NCI-H128 (cell line): ENCODE measurements around the gene HSPA1A.
"Not testable (repeated sequence)": the region's sequence is repeated elsewhere in the genome, so short reads cannot be mapped to it uniquely, and the experiment has no call there.

Experiments
- DNase-seq: peaks from one replicate; lab custom pipeline; 2025; ENCODE audit not compliant: unreplicated experiment; lab: John Stamatoyannopoulos, UW

HSPA1A gene

DNA sequence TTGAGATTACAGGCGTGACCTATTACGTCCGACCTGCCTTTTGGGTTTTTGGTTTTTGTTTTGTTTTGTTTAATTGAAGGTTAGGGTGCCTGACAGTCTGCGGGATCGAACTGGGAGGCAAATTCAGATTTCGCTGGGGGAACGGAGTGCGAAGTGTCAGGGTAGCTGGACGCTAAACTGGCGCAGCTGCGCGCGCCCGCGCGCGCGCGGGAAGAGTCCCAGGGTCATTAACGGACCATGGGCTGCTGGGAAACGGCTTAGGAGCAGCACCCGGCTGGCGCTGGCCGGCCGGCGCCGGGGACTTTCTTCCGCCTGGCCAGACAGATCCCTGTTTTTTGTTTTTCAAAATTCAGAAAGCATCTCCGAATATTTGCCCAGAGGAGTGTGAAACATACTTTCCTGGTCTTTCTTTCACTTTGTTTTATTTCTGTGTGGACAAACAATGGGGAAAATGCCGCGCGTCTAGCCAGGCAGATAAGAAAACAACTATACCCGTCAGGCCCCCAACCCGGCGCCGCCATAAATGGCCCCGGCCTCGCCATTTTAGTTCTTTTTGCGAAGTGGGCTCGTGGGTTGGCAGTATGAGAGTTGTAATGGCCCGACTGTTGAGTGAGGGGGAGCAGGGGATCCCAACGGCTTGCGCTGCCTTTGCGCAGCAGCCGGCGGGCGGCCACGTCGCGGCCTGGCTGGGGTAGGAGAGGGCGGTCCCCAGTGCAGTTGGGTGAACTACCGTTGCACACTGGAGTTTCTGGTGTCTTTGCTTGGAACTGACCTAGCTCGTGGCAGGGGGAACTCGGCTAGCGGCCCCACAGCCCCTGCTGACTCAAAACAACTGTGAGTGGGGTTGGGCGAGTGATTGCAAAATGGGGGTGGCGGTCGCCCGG is 19.3 kb downstream of the HSPA1A start:
- peak; percentile 72 for DNase-seq

DNA sequence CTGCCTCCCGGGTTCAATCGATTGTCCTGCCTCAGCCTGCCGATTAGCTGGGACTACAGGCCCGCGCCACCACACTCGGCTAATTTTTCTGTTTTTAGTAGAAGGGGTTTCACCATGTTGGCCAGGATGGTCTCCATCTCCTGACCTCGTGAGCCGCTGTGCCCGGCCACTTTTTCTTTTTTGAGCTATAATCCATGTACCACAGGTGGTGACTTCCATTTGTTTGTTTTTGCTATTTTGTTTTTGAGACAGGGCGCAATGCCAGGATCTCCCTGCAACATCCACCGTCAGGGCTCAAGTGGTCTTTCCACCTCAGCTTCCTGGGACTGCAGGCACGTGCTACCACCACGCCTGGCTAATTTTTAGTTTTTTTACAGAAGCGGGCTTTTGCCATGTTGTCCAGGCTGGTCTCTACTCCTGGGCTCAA is 20.7 kb downstream of the HSPA1A start:
- no peak for DNase-seq

DNA sequence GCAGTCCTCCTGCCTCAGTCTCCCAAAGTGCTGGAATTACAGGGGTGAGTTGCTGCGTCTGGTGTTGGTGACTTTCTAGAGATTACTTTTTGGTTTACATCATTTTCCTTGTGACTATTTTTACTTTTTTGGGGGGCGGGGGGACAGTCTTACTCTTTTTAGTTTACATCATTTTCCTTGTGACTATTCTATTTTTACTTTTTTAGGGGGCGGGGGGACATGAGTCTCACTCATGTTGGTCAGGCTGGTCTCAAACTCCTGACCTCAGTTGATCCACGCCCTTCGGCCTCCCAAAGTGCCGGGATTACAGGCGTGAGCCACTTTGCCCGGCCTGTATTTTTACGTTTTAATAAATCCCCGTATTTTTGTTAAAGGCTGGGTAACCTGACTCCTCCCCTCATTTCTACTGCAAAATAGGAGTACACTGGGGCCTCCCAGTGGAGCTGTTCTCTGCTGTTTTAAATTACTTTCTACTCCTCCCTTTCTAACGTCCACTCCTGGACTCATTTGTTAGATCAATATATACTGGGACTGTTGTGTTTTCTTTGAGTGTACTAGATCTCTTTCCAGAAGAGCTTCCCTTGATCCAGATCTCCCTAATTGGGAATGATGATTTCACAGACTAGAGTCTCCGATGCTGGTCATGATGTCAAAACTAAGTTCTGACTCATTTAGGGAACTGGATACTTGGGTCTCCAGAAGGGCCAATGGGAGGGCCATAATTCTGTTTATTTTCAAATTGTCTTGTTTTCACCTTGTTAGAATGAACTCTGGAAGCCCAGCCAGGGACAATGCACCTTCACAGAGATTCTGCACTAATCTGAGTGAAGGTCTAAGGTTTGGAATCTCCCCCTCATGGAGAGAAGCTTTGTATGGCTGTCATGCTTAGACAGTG is 21.4 kb downstream of the HSPA1A start:
- DNase-seq: no peak

DNA sequence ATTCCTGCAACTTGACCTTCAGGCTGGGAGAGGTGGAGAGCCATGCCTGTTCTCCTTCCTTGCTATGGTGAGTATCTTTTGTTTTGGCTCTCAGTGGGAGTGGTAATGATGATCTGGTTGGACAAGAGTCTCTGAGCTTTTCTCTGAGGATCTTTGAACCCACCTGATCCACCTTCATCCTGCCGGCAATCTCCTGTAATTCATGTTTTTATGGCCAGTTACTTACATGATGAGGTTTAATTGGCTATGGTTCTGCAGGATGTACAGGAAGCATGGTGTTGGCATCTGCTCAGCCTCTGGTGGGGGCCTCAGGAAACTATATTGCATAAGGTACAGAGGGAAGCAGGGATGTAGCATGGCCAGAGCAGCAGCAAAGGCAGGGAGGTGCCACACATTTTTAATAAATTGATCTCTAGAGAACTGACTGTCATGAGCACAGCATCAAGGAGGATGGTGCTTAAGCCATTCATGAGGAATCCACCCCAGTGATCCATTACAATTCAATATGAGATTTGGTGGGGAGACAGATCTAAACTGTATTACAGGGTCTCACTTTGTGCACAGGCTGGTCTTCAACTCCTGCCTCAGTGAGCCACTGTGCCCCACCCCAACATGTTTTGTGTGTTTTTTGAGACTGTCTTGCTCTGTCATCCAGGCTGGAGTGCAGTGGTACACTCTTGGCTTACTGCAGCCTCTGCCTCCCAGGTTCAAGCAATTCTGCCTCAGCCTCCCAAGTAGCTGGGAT is 22.2 kb downstream of the HSPA1A start:
- DNase-seq: no peak

DNA sequence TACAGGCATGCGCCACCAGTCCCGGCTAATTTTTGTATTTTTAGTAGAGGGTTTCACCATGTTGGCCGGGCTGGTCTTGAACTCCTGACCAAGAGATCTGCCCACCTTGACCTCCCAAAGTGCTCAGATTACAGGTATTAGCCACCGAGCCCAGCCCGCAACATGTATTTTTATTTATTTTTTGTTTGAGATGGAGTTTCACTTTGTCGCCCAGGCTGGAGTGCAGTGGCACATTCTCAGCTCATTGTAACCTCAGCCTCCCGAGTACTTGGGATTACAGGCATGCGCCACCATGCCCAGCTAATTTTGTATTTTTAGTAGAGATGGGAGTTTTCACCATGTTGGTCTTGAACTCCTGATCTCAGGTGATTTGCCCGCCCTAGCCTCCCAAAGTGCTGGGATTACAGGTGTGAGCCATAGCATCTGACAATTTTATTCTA is 22.8 kb downstream of the HSPA1A start:
- not testable (repeated sequence) for DNase-seq

DNA sequence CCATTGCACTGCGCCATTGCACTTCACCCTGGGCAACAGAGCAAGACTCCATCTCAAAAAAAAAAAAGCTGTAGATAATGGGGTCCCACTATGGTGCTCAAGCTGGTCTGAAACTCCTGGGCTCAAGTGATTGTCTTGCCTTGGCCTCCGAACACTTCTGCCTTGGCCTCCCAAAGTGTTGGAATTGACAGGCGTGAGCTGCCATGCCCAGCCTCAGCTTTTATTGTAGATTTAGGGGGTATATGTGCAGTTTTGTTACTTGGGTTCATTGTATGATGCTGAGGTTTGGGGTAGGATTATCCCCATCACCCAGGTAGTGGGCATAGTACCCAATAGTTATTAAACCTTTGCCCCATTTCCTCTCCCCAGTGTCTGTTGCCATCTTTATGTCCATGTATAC is 23.6 kb downstream of the HSPA1A start:
- DNase-seq: no peak

DNA sequence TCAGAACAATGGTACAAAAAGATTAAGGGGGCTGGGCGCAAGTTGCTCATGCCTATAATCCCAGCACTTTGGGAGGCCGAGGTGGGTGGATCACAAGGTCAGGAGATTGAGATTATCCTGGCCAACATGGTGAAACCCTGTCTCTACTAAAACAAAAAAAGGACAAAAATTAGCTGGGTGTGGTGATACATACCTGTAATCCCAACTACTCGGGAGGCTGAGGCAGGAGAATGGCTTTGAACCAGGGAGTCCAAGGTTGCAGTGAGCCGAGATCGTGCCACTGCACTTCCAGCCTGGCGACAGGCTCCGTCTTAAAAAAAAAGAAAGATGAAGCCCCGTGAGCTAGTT is 24.4 kb downstream of the HSPA1A start:
- DNase-seq: not testable (repeated sequence)

DNA sequence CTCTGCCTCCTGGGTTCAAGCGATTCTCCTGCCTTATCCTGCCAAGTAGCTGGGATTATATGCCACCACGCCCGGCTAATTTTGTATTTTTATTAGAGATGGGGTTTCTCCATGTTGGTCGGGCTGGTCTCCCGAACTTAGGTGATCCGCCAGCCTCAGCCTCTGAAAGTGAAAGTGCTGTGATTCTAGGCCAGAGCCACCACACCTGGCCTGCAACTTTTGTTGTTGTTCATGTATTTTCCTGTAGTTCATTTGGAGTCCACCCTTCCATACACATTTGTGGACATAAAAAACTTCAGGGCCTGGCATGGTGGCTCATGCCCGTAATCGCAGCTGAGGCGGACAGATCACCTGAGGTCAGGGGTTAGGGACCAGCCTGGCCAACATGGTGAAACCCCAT is 26.7 kb downstream of the HSPA1A start:
- no peak for DNase-seq

DNA sequence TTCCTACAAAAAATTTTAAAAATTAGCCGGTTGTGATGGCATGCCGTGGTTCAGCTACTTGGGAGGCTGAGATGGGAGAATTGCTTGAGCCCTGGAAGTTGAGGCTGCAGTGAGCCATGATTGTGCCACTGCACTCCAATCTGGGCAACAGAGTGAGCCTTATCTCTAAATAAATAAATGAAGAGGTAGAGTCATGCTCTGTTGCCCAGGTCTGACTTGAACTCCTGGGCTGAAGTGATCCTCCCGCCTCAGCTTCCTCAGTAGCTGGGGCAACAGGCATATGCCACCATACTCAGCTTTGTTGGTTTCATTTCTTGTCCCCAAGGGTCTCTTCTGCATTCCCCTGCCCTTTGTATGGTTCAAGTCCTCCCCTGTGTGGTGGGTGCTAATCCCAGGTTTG is 29.2 kb downstream of the HSPA1A start:
- DNase-seq: no peak

DNA sequence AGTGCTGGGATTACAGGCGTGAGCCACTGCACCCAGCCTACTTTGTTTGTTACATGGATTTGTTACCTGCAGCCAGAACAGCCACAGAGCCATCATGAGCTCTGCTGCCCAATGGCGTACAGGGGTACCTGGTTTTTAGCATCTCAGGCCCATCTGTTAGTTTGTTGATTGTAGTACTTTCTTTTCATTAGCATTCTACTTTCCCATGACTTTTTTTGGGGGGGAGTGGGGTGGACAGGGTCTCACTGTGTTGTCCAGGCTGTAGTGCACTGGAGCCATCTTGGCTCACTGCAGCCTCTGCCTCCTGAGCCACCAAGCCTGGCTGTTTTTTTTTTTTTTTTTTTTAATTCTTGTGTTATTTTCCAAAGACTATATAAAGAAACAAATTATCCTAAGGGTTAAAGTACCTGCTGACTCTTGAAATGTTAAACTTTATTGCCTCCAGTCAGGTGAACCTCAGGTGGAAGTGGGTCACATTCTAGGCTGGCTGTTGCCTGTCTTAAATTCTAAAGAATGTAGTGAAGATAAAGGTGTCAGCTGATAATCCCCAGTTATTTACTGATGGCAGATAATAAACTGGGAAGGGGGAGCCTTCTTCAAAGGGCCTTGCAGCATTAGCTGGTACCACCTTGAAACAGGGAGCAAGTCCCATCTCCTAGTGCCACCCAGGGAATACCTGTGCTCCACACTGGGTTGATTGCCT is 32.1 kb downstream of the HSPA1A start:
- DNase-seq: no peak

DNA sequence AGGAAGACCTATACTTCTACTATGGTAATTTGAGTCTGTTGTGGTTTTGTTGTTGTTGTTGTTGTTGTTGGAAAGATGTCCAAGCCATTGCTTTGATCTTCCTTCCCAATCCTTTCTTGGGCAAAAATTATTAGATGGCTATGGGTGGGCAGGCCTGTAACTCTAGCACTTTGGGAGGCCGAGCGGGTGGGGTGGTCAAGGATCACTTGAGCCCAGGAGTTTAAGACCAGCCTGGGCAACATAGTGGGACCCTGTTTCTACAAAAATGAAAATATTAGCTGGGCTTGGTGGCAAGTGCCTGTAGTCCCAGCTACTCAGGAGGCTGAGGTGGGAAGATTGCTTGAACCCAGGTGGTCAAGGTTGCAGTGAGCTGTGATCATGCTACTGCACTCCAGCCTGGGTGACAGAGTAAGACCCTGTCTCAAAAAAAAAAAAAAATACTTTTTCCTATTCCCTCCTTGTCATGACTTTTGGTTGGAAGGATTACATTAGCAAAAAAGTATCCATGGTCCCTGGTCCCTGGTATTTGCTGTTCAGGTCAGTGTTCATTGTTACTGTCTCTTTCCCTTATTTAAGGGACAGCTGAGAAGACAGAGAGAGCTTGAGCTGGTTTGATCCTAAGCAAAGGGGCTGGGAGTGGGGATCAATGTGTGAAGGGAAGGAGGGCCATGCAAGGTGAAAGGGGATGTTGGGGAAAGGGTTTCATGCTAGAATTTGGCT is 35.6 kb downstream of the HSPA1A start:
- DNase-seq: no peak

DNA sequence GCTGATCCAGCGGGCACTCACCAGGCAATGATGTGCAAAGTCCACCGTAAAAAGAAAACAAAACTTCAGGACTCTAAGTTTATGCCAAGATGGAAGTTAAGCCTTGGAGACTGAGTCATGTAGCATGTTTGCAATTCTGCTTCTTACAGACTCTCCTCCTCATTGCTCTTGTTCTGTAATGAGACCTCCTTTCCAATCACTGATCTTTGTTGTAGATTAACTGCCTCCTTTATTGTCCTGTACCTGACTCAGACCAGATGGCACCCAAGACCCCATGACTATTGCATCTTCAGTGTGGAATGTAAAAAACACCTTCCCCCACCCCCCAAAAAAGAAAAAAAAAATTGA is 36.1 kb downstream of the HSPA1A start:
- DNase-seq: no peak

DNA sequence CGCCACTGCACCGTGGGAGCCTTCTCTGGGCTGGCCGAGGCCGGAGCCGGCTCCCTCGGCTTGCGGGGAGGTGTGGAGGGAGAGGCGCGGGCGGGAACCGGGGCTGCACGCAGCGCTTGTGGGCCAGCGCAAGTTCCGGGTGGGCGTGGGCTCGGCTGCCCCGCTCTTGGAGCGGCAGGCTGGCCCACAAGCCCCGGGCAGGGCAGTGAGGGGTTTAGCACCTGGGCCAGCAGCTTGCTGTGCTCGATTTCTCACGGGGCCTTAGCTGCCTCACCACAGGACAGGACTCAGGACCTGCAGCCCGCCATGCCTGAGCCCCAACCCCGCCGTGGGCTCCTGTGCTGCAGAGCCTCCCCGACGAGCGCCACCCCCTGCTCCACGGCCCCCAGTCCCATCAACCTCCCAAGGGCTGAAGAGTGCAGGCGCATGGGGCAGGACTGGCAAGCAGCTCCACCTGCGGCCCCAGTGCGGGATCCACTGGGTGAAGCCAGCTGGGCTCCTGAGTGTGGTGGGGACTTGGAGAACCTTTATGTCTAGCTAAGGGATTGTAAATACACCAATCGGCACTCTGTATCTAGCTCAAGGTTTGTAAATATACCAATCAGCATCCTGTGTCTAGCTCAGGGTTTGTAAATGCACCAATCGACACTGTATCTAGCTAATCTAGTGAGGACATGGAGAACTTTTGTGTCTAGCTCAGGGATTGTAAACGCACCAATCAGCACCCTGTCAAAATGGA is 36.8 kb downstream of the HSPA1A start:
- not testable (repeated sequence) for DNase-seq

DNA sequence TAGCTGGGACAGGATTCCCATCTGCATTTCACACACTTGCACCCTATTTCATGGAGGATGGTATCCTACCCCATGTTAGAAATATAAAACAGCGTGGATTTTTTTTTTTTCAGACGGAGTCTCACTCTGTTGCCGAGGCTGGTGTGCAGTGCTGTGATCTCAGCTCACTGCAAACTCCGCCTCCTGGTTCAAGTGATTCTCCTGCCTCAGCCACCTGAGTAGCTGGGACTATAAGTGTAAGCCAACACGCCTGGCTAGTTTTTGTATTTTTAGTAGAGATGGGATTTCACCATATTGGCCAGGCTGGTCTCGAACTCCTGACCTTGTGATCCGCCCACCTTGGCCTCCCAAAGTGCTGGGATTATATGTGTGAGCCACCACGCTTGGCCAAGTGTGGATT is 42.4 kb downstream of the HSPA1A start:
- not testable (repeated sequence) for DNase-seq

DNA sequence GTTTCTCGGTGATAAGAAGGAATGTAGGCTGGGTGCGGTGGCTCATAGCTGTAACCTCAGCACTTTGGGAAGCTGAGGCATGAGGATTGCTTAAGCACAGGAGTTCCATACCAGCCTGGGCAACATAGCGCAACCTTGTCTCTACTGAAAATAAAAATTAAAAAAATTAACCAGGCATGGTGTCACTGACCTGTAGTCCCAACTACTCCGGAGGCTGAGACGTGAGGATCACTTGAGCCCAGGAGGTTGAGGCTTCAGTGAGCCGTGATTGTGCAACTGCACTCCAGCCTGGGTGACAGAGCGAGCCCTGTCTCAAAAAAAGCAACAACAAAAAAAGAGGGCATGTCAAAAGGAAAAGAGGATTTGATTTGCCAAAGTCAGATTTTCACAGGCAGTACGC is 43.4 kb downstream of the HSPA1A start:
- DNase-seq: no peak

DNA sequence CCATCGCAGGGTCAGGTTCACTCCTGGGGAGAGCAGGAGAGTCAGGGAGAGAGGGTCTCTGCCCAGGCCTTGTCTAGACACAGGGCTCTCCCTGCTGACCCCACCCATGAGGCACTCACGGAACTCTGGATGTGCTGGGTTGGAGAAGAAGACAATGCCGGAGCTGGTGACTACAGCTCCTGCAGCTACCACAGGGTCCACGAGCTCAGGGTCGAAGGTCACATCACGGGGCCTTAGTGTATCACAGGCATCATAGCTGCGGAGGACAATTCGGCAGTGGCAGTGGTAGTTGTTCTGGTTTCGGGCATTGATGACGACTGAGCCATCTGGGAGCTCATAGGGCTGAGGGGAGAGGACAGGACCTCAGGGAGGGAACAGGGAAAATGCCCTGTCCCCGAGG is 44.6 kb downstream of the HSPA1A start:
- no peak for DNase-seq

DNA sequence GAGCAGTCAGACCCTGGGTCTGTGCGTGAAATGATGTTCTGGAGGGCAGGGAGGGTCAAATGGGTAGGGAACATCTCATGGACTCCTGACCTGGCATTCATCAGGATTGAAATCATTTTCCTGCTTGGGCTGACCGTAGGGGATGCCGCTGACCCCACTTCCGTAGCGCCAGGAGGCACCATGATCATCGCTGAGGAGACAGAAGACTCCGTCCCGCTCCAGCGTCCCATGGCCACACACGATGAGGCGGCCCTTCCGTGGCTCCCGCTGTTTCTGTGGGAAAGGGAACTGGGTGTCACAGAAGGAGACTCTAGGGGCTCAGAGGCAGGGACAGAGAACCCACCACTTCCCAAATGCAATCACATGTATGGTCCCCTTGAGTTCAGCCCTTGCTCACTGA is 45.0 kb downstream of the HSPA1A start:
- no peak for DNase-seq

DNA sequence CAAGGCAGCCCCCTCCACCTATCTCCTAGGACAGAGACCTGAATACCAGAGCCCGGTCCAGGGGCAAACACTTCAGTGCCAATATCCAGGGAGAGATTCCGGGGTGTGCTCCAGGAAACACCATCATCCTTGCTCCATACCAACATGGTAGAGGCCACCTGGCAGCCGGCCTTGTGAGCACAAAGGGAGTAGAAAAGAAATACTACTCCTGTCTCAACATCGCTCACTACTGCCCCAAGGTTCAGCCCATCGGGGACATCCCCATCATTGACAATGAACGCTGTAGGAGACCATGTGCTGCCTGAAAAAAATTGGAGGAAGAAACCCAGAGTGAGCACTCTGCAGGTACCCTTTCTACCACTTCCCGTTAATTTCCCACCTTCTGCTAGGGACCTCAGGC is 45.8 kb downstream of the HSPA1A start:
- DNase-seq: no peak

DNA sequence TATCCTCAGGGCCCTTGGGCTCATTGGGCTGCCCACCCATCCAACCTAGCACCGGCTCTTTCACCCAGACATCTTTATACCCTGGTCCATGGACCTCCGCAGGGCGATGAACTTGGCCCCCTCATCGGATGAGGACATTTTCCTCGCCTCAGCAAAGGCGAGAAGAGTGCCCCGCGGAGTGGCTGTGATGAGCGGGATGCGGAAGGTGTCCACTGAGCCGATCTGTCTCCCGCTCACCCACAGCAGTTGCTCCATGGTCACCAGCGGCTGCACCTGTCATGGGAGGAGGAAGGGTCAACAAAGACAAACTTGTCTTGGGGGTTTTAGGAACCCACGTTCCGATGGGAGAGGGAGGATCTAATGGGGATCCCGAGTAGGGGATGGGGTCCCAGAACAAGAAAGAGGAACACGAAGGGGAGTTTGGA is 46.6 kb downstream of the HSPA1A start:
- DNase-seq: no peak
